ENCODE results near the gene FTCD. TPM values are rescaled to one million over a fixed set of nuclear protein-coding genes. Genes with fewer than 3 reads are reported as not detected.
A peak's percentile ranks its signal among the peaks of the same experiment; 100 is the strongest.
"Not testable (repeated sequence)": the region's sequence is repeated elsewhere in the genome, so short reads cannot be mapped to it uniquely, and the experiment has no call there.

Gene FTCD, protein sequence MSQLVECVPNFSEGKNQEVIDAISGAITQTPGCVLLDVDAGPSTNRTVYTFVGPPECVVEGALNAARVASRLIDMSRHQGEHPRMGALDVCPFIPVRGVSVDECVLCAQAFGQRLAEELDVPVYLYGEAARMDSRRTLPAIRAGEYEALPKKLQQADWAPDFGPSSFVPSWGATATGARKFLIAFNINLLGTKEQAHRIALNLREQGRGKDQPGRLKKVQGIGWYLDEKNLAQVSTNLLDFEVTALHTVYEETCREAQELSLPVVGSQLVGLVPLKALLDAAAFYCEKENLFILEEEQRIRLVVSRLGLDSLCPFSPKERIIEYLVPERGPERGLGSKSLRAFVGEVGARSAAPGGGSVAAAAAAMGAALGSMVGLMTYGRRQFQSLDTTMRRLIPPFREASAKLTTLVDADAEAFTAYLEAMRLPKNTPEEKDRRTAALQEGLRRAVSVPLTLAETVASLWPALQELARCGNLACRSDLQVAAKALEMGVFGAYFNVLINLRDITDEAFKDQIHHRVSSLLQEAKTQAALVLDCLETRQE
- total RNA-seq (1 to 10 TPM; 2.1 to 2.2 TPM), polyA plus RNA-seq (not detected), total RNA-seq (0.67 to 2.4 (median 1.1) reads per million in 6 experiments)

GRCh38 chr21:46155514-46156377 lies at the start of gene FTCD:
FTCD (minus strand) TSS chr21:46155579; CDS start chr21:46155523, 56 bp downstream.
- H3K9me3 Mint-ChIP-seq = no peaks in the 10 kb centered on the region
- peaks cover 0 to 2% (median 2%) of the 10 kb centered on the region in 4 donors for H3K4me1 Mint-ChIP-seq
- no peaks in the 10 kb centered on the region for H3K27me3 Mint-ChIP-seq
- ATAC-seq = no peak
- no peak within 1 kb of the TSS for H3K4me3 Mint-ChIP-seq
- peak in 1 of 10 donors; percentile 14 for DNase-seq
- H3K36me3 Mint-ChIP-seq = peaks cover 0 to 2% (median 0%) of the 10 kb centered on the region in 3 donors
- peak within 1 kb of the TSS in 3 of 10 donors; percentile 60 to 83 (median 70) for H3K27ac Mint-ChIP-seq
- POLR2A ChIA-PET = no interaction called here

DNA sequence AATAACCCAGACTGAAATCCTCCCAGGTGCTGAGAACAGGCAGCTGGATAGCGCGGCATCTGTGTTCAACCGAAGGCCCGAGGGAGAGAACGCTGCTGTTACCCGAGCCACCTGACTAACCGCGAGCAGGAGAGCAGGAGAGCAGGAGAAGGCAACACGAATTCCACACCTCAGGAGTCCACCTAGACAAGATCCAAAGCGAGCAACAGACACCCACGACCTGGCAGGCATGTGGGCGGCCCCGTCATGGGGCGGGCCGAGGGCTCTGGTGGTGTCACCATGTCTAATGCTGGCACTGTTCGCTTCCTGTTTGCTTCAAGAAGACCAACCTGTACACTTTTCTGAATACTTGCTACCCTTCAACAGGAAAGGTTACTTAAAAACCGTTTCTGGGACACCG lies 49.8 kb upstream of the FTCD start:
- ATAC-seq (no peak), DNase-seq (no peak)
- no peaks in the 10 kb centered on the region for H3K9me3 Mint-ChIP-seq
- peaks cover 0 to 60% (median 10%) of the 10 kb centered on the region in 3 donors for H3K36me3 Mint-ChIP-seq
- H3K4me3 Mint-ChIP-seq = no peak overlapping the region
- H3K27me3 Mint-ChIP-seq = no peaks in the 10 kb centered on the region
- H3K27ac Mint-ChIP-seq = peak overlapping the region in 3 of 10 donors; percentile 2 to 79 (median 24)
- no peaks in the 10 kb centered on the region for H3K4me1 Mint-ChIP-seq
- POLR2A ChIA-PET = no interaction called here

DNA sequence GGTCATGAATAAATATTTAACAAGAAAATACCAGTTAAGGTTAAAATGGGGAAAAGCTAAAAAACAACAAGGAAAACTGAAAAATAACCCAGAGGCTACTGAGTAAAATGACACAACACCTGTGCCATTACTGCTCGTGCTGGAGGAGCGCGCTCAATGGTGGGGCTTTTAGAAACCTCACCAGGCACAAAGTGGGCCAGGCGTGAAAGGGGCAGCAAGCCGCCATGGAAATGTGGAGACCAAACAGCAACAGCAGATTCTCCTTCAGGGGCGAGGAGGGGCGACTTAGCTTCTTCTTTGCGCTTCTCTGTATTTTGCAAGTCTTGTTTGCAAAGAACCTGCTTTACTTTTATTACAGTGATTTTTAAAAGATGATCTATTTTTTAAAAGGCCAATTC lies 47.8 kb upstream of the FTCD start:
- ATAC-seq = no peak
- Mint-ChIP-seq H3K27me3 (no peaks in the 10 kb centered on the region), H3K36me3 (peaks cover 7 to 71% (median 23%) of the 10 kb centered on the region in 3 donors), H3K9me3 (no peaks in the 10 kb centered on the region), H3K4me3 (no peak overlapping the region), H3K4me1 (no peaks in the 10 kb centered on the region), H3K27ac (peak overlapping the region in 5 of 10 donors; percentile 34 to 85 (median 67))
- DNase-seq = no peak
- POLR2A ChIA-PET = no interaction called here

GRCh38 chr21:46202592-46203202 lies 47.3 kb upstream of the FTCD start:
- no peaks in the 10 kb centered on the region for H3K4me1 Mint-ChIP-seq
- no peaks in the 10 kb centered on the region for H3K9me3 Mint-ChIP-seq
- peak overlapping the region in 1 of 10 donors; percentile 17 for H3K4me3 Mint-ChIP-seq
- ATAC-seq = no peak
- H3K36me3 Mint-ChIP-seq = peaks cover 7 to 74% (median 21%) of the 10 kb centered on the region in 3 donors
- DNase-seq = peak in 1 of 10 donors; percentile 6
- POLR2A ChIA-PET = no interaction called here
- no peaks in the 10 kb centered on the region for H3K27me3 Mint-ChIP-seq
- peak overlapping the region in 7 of 10 donors; percentile 34 to 85 (median 60) for H3K27ac Mint-ChIP-seq

GRCh38 chr21:46200877-46201803 lies 45.8 kb upstream of the FTCD start:
- H3K4me3 Mint-ChIP-seq, H3K4me1 Mint-ChIP-seq, H3K27me3 Mint-ChIP-seq, H3K9me3 Mint-ChIP-seq, POLR2A ChIA-PET, ATAC-seq, DNase-seq: not testable (repeated sequence)
- Mint-ChIP-seq H3K27ac (peak overlapping the region in 1 of 10 donors; percentile 39), H3K36me3 (peaks cover 11 to 86% (median 32%) of the 10 kb centered on the region in 3 donors)

DNA sequence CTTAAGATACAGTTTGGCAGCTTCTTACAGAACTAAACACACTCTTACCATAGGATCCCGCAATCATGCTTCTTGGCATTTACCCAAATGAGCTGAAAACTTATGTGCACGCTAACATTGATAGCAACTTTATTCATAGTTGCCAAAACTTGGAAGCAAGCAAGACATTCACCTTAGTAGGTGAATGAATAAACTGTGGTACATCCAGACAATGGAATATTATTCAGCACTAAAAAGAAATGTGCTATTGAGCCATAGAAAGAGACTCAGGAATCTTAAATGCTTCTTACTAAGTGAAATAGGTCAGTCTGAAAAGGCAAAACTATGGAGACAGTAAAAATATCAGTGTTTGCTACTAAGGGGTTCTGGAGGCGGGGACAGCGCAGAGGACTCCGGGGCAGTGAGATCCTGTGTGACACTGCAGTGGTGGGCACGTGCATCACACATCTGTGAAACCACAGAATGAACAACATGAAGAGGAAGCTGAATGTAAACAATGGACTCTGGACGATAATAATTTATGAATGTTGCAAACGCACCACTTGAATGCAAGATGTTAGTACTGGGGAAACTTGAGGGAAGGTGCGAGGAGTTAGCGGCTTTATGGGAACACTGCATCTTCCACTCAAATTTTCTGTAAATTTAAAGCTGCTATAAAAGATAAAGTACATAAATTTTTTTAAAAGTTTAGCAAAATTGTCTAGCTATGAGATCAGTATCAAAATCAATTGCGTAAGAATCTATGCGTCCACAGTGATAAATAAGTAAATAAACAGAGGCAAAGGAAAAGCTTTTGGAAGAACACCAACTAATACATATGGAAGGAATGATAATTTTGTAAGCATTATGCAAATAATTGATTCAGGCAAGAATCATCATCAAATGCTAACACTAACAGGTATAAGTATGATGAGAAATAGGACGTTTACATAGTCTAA lies 44.3 kb upstream of the FTCD start:
- POLR2A ChIA-PET = no interaction called here
- no peak for DNase-seq
- ATAC-seq = no peak
- no peaks in the 10 kb centered on the region for H3K9me3 Mint-ChIP-seq
- H3K4me3 Mint-ChIP-seq = no peak overlapping the region
- peak overlapping the region in 1 of 10 donors; percentile 53 for H3K27ac Mint-ChIP-seq
- no peaks in the 10 kb centered on the region for H3K4me1 Mint-ChIP-seq
- no peaks in the 10 kb centered on the region for H3K27me3 Mint-ChIP-seq
- H3K36me3 Mint-ChIP-seq = peaks cover 11 to 80% (median 31%) of the 10 kb centered on the region in 3 donors

DNA sequence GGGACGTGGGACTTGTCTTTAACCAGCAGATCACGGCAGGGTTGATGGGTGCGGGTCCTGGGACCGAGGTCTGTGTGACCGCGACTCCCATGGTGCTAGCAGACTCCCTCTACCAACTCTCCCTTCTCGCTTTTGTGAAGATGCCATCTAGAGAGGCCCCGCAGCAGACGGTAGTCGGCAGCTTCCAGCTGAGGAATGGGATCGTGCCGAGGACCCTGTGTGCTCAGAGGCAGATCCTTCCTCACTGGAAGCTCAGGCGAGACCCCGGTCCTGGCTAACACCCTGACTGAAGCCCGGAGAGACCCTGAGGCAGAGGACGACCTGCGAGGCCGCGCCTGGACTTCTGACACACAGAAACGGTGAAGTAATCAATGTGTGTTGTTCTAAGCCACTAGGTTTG lies 41.4 kb upstream of the FTCD start:
- Mint-ChIP-seq H3K27ac (no peak overlapping the region), H3K4me3 (no peak overlapping the region), H3K4me1 (no peaks in the 10 kb centered on the region), H3K9me3 (no peaks in the 10 kb centered on the region), H3K27me3 (no peaks in the 10 kb centered on the region), H3K36me3 (peaks cover 15 to 65% (median 26%) of the 10 kb centered on the region in 3 donors)
- no peak for ATAC-seq
- POLR2A ChIA-PET = no interaction called here
- peak in 1 of 10 donors; percentile 6 for DNase-seq

- H3K36me3 Mint-ChIP-seq = peaks cover 15 to 62% (median 26%) of the 10 kb centered on the region in 3 donors
Measured at GRCh38 chr21:46195595-46196195, 40.3 kb upstream of the FTCD start.

DNA sequence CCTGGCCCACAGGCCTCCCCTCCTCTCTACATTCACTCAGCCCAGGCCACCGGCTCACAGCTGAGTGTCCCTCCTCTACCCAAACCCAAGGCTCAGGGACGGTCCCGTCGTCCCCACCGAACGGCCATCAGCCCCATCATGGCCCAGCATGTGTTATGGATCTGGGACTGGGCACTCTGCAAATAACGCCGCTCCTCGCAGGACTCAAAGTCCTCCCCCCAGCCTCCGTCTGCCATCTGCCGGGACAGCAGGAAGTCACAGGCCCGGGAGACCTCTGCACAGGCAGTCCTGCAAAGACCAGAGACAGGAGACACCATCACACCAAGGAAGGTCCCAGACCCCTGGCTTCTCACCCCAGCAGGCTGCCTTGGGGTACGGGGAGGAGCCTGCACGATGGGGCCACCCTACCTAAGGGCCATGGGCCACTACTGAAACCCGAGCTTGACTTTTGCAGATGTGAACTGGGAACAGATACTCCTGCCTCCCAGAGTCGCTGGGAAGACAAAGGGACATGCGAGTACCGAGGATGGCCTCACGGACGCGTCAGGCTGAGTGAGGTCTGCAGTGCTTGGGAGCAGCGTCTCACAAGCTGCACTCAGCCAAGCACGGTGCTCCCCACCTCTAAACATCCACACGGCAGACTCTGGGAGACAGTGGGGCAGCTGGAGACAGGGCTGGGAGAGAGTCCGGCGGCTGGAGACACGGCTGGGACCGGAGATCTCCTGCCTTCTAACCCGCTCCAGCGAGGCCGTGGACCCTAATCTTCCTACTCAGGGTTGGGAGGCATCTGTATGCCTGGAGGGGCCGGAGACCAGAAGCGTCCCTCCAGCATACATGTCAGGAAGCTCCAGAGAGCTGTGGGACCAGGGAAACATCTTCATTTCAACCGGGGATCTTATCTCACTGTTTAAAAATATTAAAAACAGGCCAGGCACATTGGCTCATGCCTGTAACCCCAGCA lies 39.3 kb upstream of the FTCD start:
- POLR2A ChIA-PET = interaction anchor here (0.5 kb wide), 1 partner anchor 221 kb away, joined by 3 read pairs; no protein-coding TSS in a partner anchor

More at GRCh38 chr21:46195595-46196195, 40.3 kb upstream of the FTCD start:
- Mint-ChIP-seq H3K27ac (no peak overlapping the region), H3K9me3 (no peaks in the 10 kb centered on the region), H3K4me3 (no peak overlapping the region), H3K27me3 (no peaks in the 10 kb centered on the region), H3K4me1 (no peaks in the 10 kb centered on the region)
- ATAC-seq (no peak), DNase-seq (no peak)
- POLR2A ChIA-PET = no interaction called here

More for the DNA sequence above, 39.3 kb upstream of the FTCD start:
- H3K36me3 Mint-ChIP-seq = peaks cover 14 to 52% (median 20%) of the 10 kb centered on the region in 3 donors
- H3K27me3 Mint-ChIP-seq = no peaks in the 10 kb centered on the region
- ATAC-seq (no peak), DNase-seq (no peak)
- H3K27ac Mint-ChIP-seq = peak overlapping the region in 1 of 10 donors; percentile 39
- H3K4me3 Mint-ChIP-seq = no peak overlapping the region
- H3K4me1 Mint-ChIP-seq = no peaks in the 10 kb centered on the region
- H3K9me3 Mint-ChIP-seq = no peaks in the 10 kb centered on the region

Data from naive thymus-derived CD8-positive, alpha-beta T cell (primary cell).